Measurements from ENCODE around the gene DCAF8. TPM values are rescaled to one million over a fixed set of nuclear protein-coding genes. Genes with fewer than 3 reads are reported as not detected.

The DCAF8 gene
- total RNA-seq, 1 experiment from 2014 or later: 143 TPM

DNA sequence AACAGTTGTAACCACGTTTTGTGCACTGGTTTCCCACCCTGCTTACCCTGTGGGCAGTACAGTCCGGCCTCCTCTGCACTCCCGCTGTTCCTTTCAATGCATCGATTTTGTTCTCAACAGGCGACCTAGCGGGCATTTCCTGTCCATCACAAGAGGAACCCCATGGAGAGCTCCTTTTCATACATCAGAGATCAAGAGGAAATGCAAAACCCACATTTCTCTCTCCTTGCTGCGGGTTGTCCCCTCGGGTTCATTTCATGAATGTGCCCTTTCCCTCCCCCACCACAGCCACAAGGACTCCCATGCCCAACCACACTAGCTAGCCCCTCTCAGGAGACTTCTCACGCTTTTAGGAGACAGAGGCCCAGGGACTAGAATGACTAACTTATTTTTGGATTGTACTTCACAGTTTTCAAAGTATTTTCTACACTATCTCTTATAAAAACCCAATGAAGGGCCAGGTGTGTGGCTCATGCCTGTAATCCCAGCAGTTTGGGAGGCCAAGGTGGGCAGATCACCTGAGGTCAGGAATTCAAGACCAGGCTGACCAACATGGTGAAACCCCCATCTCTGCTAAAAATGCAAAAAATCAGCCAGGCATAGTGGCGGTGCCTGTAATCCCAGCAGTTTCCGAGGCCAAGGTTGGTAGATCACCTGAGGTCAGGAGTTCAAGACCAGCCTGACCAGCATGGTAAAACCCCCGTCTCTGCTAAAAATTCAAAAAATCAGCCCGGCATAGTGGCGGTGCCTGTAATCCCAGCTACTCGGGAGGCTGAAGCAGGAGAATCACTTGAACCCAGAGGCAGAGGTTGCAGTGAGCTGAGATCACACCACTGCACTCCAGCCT, 92.6 kb downstream of the DCAF8 start (continued):
- TF ChIP-seq, protein P1, sequence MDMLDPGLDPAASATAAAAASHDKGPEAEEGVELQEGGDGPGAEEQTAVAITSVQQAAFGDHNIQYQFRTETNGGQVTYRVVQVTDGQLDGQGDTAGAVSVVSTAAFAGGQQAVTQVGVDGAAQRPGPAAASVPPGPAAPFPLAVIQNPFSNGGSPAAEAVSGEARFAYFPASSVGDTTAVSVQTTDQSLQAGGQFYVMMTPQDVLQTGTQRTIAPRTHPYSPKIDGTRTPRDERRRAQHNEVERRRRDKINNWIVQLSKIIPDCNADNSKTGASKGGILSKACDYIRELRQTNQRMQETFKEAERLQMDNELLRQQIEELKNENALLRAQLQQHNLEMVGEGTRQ (CRISPR knock-in tag; IDR thresholded peaks at IDR 0.05): no peak
- no peak for TF ChIP-seq CREB1 (CRISPR knock-in tag; IDR thresholded peaks at IDR 0.05)
- peak; percentile 41; the same call in 1 of the 2 replicates for TF ChIP-seq ZNF121 (CRISPR knock-in tag; IDR thresholded peaks at IDR 0.05)
- no peak for TF ChIP-seq CBFB (CRISPR knock-in tag; IDR thresholded peaks at IDR 0.05; ENCODE audit: low read depth)
- TF ChIP-seq ZNF671 (CRISPR knock-in tag; IDR thresholded peaks at IDR 0.05): no peak; the same call in 1 of the 2 replicates
- TF ChIP-seq, protein P2, sequence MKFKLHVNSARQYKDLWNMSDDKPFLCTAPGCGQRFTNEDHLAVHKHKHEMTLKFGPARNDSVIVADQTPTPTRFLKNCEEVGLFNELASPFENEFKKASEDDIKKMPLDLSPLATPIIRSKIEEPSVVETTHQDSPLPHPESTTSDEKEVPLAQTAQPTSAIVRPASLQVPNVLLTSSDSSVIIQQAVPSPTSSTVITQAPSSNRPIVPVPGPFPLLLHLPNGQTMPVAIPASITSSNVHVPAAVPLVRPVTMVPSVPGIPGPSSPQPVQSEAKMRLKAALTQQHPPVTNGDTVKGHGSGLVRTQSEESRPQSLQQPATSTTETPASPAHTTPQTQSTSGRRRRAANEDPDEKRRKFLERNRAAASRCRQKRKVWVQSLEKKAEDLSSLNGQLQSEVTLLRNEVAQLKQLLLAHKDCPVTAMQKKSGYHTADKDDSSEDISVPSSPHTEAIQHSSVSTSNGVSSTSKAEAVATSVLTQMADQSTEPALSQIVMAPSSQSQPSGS (CRISPR knock-in tag; IDR thresholded peaks at IDR 0.05; ENCODE audit: borderline replicate concordance, low read depth): no peak
- no peak for TF ChIP-seq SMAD4 (CRISPR knock-in tag; IDR thresholded peaks at IDR 0.05)
- TF ChIP-seq, protein P3, sequence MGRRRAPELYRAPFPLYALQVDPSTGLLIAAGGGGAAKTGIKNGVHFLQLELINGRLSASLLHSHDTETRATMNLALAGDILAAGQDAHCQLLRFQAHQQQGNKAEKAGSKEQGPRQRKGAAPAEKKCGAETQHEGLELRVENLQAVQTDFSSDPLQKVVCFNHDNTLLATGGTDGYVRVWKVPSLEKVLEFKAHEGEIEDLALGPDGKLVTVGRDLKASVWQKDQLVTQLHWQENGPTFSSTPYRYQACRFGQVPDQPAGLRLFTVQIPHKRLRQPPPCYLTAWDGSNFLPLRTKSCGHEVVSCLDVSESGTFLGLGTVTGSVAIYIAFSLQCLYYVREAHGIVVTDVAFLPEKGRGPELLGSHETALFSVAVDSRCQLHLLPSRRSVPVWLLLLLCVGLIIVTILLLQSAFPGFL (CRISPR knock-in tag; IDR thresholded peaks at IDR 0.05; ENCODE audit: borderline replicate concordance): no peak
- TF ChIP-seq, protein P4, sequence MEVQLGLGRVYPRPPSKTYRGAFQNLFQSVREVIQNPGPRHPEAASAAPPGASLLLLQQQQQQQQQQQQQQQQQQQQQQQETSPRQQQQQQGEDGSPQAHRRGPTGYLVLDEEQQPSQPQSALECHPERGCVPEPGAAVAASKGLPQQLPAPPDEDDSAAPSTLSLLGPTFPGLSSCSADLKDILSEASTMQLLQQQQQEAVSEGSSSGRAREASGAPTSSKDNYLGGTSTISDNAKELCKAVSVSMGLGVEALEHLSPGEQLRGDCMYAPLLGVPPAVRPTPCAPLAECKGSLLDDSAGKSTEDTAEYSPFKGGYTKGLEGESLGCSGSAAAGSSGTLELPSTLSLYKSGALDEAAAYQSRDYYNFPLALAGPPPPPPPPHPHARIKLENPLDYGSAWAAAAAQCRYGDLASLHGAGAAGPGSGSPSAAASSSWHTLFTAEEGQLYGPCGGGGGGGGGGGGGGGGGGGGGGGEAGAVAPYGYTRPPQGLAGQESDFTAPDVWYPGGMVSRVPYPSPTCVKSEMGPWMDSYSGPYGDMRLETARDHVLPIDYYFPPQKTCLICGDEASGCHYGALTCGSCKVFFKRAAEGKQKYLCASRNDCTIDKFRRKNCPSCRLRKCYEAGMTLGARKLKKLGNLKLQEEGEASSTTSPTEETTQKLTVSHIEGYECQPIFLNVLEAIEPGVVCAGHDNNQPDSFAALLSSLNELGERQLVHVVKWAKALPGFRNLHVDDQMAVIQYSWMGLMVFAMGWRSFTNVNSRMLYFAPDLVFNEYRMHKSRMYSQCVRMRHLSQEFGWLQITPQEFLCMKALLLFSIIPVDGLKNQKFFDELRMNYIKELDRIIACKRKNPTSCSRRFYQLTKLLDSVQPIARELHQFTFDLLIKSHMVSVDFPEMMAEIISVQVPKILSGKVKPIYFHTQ (CRISPR knock-in tag; IDR thresholded peaks at IDR 0.05): 0 out of 2 replicates have a peak, but pooled peaks have one; percentile 22
- TF ChIP-seq, protein P5, sequence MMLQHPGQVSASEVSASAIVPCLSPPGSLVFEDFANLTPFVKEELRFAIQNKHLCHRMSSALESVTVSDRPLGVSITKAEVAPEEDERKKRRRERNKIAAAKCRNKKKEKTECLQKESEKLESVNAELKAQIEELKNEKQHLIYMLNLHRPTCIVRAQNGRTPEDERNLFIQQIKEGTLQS (CRISPR knock-in tag; conservative IDR thresholded peaks at IDR 0.05): no peak

DNA sequence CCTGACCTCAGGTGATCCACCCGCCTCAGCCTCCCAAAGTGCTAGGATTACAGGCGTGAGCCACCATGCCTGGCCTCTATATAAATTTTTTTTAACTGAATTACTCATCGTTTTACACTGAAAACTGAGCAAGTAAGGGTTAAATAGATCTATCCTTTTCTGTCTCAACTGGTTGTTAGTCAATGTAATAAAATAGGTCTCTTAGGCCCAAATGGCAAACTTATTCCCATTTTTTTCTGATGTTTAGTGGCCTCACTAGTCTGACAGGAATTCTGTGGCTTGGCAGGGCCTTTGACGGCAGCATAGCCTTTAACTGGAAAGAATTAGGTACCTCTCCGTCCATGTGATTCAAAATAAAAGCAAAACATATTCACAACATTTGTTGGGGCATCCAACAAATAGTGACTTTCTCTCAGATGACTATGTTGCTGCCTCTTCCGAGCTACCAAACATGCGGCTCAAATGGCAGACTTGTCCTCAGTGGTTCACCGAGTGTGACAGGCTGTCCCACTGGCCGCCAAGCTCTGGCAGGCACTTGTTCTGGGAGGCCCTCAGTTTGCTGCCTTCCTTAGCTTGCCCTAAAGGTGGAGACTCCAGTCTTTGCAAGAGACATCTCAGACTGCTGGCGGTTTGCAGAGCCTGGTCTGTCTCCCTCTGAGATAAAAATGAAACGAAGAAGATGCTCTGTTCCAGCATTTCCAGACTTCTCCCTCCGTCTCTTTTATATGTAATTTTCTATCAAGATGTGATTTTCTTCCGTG, 93.6 kb downstream of the DCAF8 start:
- peaks cover 25% of the 10 kb centered on the region for H3K27me3 Mint-ChIP-seq (ENCODE audit: low read depth)
- ChIA-PET POLR2A (interaction anchor here (0.6 to 1.7 kb wide), 6 partner anchors 9 to 60 kb away, joined by 3 to 8 read pairs (median 4); no protein-coding TSS in a partner anchor), CTCF (interaction anchor here (0.8 to 5.4 kb wide), 28 partner anchors 20 to 370 kb away, joined by 3 to 71 read pairs (median 9); partner anchors contain the start of genes CASQ1, DCAF8, IGSF8 and KCNJ9)
- peaks cover 64% of the 10 kb centered on the region for H3K4me1 Mint-ChIP-seq
- TF ChIP-seq, protein P6, sequence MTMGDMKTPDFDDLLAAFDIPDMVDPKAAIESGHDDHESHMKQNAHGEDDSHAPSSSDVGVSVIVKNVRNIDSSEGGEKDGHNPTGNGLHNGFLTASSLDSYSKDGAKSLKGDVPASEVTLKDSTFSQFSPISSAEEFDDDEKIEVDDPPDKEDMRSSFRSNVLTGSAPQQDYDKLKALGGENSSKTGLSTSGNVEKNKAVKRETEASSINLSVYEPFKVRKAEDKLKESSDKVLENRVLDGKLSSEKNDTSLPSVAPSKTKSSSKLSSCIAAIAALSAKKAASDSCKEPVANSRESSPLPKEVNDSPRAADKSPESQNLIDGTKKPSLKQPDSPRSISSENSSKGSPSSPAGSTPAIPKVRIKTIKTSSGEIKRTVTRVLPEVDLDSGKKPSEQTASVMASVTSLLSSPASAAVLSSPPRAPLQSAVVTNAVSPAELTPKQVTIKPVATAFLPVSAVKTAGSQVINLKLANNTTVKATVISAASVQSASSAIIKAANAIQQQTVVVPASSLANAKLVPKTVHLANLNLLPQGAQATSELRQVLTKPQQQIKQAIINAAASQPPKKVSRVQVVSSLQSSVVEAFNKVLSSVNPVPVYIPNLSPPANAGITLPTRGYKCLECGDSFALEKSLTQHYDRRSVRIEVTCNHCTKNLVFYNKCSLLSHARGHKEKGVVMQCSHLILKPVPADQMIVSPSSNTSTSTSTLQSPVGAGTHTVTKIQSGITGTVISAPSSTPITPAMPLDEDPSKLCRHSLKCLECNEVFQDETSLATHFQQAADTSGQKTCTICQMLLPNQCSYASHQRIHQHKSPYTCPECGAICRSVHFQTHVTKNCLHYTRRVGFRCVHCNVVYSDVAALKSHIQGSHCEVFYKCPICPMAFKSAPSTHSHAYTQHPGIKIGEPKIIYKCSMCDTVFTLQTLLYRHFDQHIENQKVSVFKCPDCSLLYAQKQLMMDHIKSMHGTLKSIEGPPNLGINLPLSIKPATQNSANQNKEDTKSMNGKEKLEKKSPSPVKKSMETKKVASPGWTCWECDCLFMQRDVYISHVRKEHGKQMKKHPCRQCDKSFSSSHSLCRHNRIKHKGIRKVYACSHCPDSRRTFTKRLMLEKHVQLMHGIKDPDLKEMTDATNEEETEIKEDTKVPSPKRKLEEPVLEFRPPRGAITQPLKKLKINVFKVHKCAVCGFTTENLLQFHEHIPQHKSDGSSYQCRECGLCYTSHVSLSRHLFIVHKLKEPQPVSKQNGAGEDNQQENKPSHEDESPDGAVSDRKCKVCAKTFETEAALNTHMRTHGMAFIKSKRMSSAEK (CRISPR knock-in tag; IDR thresholded peaks at IDR 0.05; ENCODE audit: borderline replicate concordance): no peak
- TF ChIP-seq ZNF121 (CRISPR knock-in tag; IDR thresholded peaks at IDR 0.05) (no peak), ZNF263 (CRISPR knock-in tag; IDR thresholded peaks at IDR 0.05; ENCODE audit: low read depth) (no peak), TEAD1 (CRISPR knock-in tag; IDR thresholded peaks at IDR 0.05) (no peak)
- TF ChIP-seq, protein P7, sequence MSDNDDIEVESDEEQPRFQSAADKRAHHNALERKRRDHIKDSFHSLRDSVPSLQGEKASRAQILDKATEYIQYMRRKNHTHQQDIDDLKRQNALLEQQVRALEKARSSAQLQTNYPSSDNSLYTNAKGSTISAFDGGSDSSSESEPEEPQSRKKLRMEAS (CRISPR knock-in tag; IDR thresholded peaks at IDR 0.05): 0 out of 2 replicates have a peak, but pooled peaks have one; percentile 4
- peak; percentile 73 for ATAC-seq
- H3K36me3 Mint-ChIP-seq: no peaks in the 10 kb centered on the region
- peak overlapping the region; percentile 94 for H3K27ac Mint-ChIP-seq
- peak overlapping the region; percentile 42 for H3K4me3 Mint-ChIP-seq
- no peaks in the 10 kb centered on the region for H3K9me3 Mint-ChIP-seq
- peak; percentile 63 for DNase-seq (ENCODE audit: low spot score)

Data from WTC11 (cell line).